Measurements from ENCODE around the gene UBXN1. TPM values are rescaled to one million over a fixed set of nuclear protein-coding genes. Genes with fewer than 3 reads are reported as not detected.

Gene UBXN1
- total RNA-seq, 1 donor from 2014 or later = 113 TPM

DNA sequence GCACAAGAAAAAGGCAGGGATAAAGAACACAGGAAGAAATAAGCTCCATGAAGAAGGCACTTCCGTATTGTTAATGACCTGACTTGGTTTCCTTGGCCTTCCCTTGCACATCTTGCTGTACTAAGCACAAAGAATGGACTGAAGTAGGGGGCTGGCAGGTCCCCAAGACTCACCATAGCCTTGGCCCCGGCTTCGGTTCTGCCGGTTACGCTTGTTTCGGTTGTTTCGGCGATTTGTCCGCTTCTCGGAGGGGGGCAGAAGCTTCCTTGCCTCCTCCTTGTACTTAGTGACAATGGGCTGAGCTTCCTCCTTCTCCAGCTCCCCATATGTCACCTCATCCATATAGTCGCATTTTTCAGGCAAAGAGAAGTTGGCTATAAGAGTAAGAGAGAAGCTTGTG, 37.9 kb upstream of the UBXN1 start:
- peaks cover 66% of the 10 kb centered on the region for H3K36me3 Mint-ChIP-seq
- H3K4me3 Mint-ChIP-seq = no peak overlapping the region
- H3K9me3 Mint-ChIP-seq = no peaks in the 10 kb centered on the region
- H3K27me3 Mint-ChIP-seq = no peaks in the 10 kb centered on the region
- TF ChIP-seq, protein P1, sequence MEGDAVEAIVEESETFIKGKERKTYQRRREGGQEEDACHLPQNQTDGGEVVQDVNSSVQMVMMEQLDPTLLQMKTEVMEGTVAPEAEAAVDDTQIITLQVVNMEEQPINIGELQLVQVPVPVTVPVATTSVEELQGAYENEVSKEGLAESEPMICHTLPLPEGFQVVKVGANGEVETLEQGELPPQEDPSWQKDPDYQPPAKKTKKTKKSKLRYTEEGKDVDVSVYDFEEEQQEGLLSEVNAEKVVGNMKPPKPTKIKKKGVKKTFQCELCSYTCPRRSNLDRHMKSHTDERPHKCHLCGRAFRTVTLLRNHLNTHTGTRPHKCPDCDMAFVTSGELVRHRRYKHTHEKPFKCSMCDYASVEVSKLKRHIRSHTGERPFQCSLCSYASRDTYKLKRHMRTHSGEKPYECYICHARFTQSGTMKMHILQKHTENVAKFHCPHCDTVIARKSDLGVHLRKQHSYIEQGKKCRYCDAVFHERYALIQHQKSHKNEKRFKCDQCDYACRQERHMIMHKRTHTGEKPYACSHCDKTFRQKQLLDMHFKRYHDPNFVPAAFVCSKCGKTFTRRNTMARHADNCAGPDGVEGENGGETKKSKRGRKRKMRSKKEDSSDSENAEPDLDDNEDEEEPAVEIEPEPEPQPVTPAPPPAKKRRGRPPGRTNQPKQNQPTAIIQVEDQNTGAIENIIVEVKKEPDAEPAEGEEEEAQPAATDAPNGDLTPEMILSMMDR (conservative IDR thresholded peaks at IDR 0.05) = no peak
- DNase-seq (ENCODE audit: extremely low spot score, unreplicated experiment) = no peak
- H3K27ac Mint-ChIP-seq = peak overlapping the region; percentile 36
- H3K4me1 Mint-ChIP-seq (ENCODE audit: unreplicated experiment) = peaks cover 22% of the 10 kb centered on the region

DNA sequence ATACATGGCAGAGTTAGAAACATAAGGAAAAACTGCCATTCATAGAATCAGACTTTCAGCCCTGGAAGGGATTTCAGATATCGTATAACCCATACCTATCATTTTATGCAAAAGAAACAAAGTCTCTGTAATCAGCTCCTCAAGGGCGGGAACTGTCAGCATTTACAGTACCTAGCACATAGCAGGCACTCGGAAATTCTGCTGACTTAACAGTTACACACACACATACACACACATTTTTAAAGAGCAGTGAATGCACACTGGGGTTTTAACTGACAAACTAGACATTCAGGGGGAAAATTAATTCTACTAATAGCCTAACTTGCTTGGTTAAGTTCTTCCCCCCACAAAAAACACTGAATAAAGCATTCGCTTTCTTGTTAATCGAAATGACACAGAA, 37.3 kb upstream of the UBXN1 start:
- H3K27ac Mint-ChIP-seq = peak overlapping the region; percentile 49
- H3K36me3 Mint-ChIP-seq = peaks cover 60% of the 10 kb centered on the region
- H3K4me3 Mint-ChIP-seq = no peak overlapping the region
- TF ChIP-seq, protein P1 (conservative IDR thresholded peaks at IDR 0.05) = no peak
- H3K9me3 Mint-ChIP-seq = no peaks in the 10 kb centered on the region
- H3K4me1 Mint-ChIP-seq (ENCODE audit: unreplicated experiment) = peaks cover 21% of the 10 kb centered on the region
- DNase-seq (ENCODE audit: extremely low spot score, unreplicated experiment) = no peak
- H3K27me3 Mint-ChIP-seq = no peaks in the 10 kb centered on the region

- Mint-ChIP-seq H3K36me3 (peaks cover 60% of the 10 kb centered on the region), H3K4me3 (no peak overlapping the region), H3K4me1 (ENCODE audit: unreplicated experiment) (peaks cover 21% of the 10 kb centered on the region), H3K27ac (peak overlapping the region; percentile 6), H3K27me3 (no peaks in the 10 kb centered on the region), H3K9me3 (no peaks in the 10 kb centered on the region)
- no peak for DNase-seq (ENCODE audit: extremely low spot score, unreplicated experiment)
- TF ChIP-seq, protein P1 (conservative IDR thresholded peaks at IDR 0.05) = no peak
Measured at GRCh38 chr11:62715150-62716130, 36.6 kb upstream of the UBXN1 start.

DNA sequence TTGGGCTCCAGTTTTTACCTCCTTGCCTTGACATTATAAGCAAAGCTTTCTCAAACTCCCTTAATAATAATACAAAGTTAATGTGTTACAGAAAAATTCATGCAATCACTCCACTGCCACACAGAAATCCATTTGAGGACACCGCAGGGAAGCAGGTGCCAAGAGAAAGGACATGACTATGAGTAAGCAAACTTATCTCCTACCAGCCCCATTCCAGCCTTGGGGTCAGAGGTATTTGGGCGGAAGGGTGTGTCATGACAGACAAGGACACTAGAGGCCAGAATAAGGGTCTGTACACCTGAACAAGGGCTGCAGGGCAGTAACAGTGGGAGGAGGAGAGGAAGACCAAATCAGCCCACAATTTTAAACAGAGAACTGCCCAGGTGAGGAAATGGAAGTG, 34.5 kb upstream of the UBXN1 start:
- Mint-ChIP-seq H3K36me3 (peaks cover 50% of the 10 kb centered on the region), H3K27me3 (no peaks in the 10 kb centered on the region), H3K4me3 (peak overlapping the region; percentile 57), H3K9me3 (no peaks in the 10 kb centered on the region), H3K4me1 (ENCODE audit: unreplicated experiment) (peaks cover 36% of the 10 kb centered on the region), H3K27ac (peak overlapping the region; percentile 97)
- DNase-seq (ENCODE audit: extremely low spot score, unreplicated experiment) = no peak
- TF ChIP-seq, protein P1 (conservative IDR thresholded peaks at IDR 0.05) = no peak

GRCh38 chr11:62712861-62713260, 34.0 kb upstream of the UBXN1 start:
- H3K27ac Mint-ChIP-seq = peak overlapping the region; percentile 97
- no peaks in the 10 kb centered on the region for H3K9me3 Mint-ChIP-seq
- no peak for DNase-seq (ENCODE audit: extremely low spot score, unreplicated experiment)
- H3K36me3 Mint-ChIP-seq = peaks cover 45% of the 10 kb centered on the region
- TF ChIP-seq, protein P1 (conservative IDR thresholded peaks at IDR 0.05) = no peak
- no peaks in the 10 kb centered on the region for H3K27me3 Mint-ChIP-seq
- H3K4me3 Mint-ChIP-seq = peak overlapping the region; percentile 6
- peaks cover 35% of the 10 kb centered on the region for H3K4me1 Mint-ChIP-seq (ENCODE audit: unreplicated experiment)

Data from type B pancreatic cell (in vitro differentiated cells).